OCI-LY7 (cell line): ENCODE results near the gene NCKAP5. TPM values are rescaled to one million over a fixed set of nuclear protein-coding genes. Genes with fewer than 3 reads are reported as not detected.

Experiments used
- BruUV-seq: library from RNA; stranded (reverse); fragments of 400-500 nt; replicated peaks from 2 replicates; lab custom pipeline; 2021; lab: Mats Ljungman, UMichigan
- CTCF ChIA-PET: fragments of 300-600 bp; sonication (Branson Sonifier 250); formaldehyde crosslinking; loops from one replicate; lab custom pipeline; 2022; ENCODE audit warnings: antibody characterized with exemption; ENCODE audit not compliant: unreplicated experiment; lab: Charles Lee
- POLR2A ChIA-PET: fragments of 300-600 bp; sonication (Branson Sonifier 250); formaldehyde crosslinking; loops from one replicate; lab custom pipeline; 2022; ENCODE audit warnings: antibody characterized with exemption; lab: Charles Lee
- DNase-seq: peaks from one replicate; pipeline ENCODE4 v3.0.0-alpha.2; 2015; ENCODE audit warnings: low spot score
- H2AFZ ChIP-seq: fragments of 200-600 bp; sonication (generic), shearing (Covaris generic); 2 replicates; pipeline ENCODE4 v1.6.1; 2014; ENCODE audit warnings: mild to moderate bottlenecking, antibody characterized with exemption, low read length, moderate library complexity
- H3K27ac ChIP-seq: fragments of 200-600 bp; sonication (generic); 2 replicates; pipeline ENCODE4 v1.5.1; 2014; ENCODE audit warnings: mixed run types, low read depth, mild to moderate bottlenecking, moderate library complexity, low read length, inconsistent platforms; ENCODE audit not compliant: poor library complexity, severe bottlenecking
- H3K36me3 ChIP-seq: fragments of 200-600 bp; sonication (generic); 2 replicates; pipeline ENCODE4 v1.6.1; 2014; ENCODE audit warnings: mild to moderate bottlenecking, antibody characterized with exemption, low read length, moderate library complexity, mixed read lengths; ENCODE audit not compliant: insufficient read depth
- H3K4me1 ChIP-seq: fragments of 200-600 bp; sonication (generic); 2 replicates; pipeline ENCODE4 v1.5.1; 2014; ENCODE audit warnings: mild to moderate bottlenecking, low read length; ENCODE audit not compliant: insufficient read depth, poor library complexity, severe bottlenecking
- H3K4me2 ChIP-seq: fragments of 200-600 bp; sonication (generic); 2 replicates; pipeline ENCODE4 v1.6.1; 2014; ENCODE audit warnings: mild to moderate bottlenecking, low read length
- H3K4me3 ChIP-seq: fragments of 200-600 bp; sonication (generic); 2 replicates; pipeline ENCODE4 v1.5.1; 2014; ENCODE audit warnings: mild to moderate bottlenecking, low read depth, low read length; ENCODE audit not compliant: poor library complexity, severe bottlenecking
- H3K79me2 ChIP-seq: fragments of 200-600 bp; sonication (generic); 2 replicates; pipeline ENCODE4 v1.6.1; 2016; ENCODE audit warnings: low read depth, mild to moderate bottlenecking, low read length, moderate library complexity, mixed read lengths; ENCODE audit not compliant: insufficient read depth
- H3K9me2 ChIP-seq: fragments of 200-600 bp; sonication (generic); 2 replicates; pipeline ENCODE4 v1.6.1; 2016; ENCODE audit warnings: mild to moderate bottlenecking, low read length, mixed read lengths; ENCODE audit not compliant: insufficient read depth
- H3K9me3 ChIP-seq: fragments of 200-600 bp; sonication (generic); 2 replicates; pipeline ENCODE4 v1.6.1; 2014; ENCODE audit warnings: mild to moderate bottlenecking, mixed run types, low read length, mixed read lengths
- H4K20me1 ChIP-seq: fragments of 200-600 bp; sonication (generic); 2 replicates; pipeline ENCODE4 v1.6.1; 2014; ENCODE audit warnings: mild to moderate bottlenecking, antibody characterized with exemption, low read length, moderate library complexity, mixed read lengths; ENCODE audit not compliant: insufficient read depth
- CTCF ChIP-seq: fragments of 200-600 bp; sonication (generic); conservative IDR thresholded peaks from 2 replicates; pipeline ENCODE4 v1.5.1; 2014; ENCODE audit warnings: mild to moderate bottlenecking, antibody characterized with exemption, low read length, moderate library complexity, mixed read lengths
- EZH2phosphoT487 ChIP-seq: fragments of 200-600 bp; sonication (generic); IDR thresholded peaks from 2 replicates; pipeline ENCODE4 v1.6.1; 2018; ENCODE audit warnings: low read depth, borderline replicate concordance, mild to moderate bottlenecking, mixed run types, antibody characterized with exemption, low read length, moderate library complexity, mixed read lengths
- intact Hi-C: fragments of 100-400 bp; cut with micrococcal nuclease; formaldehyde crosslinking; loops from one replicate; pipeline ENCODE4 v1.10.0; 2022; ENCODE audit not compliant: unreplicated experiment
- total RNA-seq, 2 experiments: library from RNA; depleted of rRNA in 1 of 2; stranded (reverse); fragments of >200 nt in 1 of 2; shearing (Covaris generic) in 1 of 2; gene quantifications; 2 replicates each; pipeline ENCODE4 v1.2.3, GENCODE V29; 2014 to 2022

The NCKAP5 gene
- total RNA-seq, 2 experiments from 2014 or later: not detected

GRCh38 chr2:132761437-132761836 lies 806.8 kb downstream of the NCKAP5 start:
- BruUV-seq: no TSS peak
- no peak for DNase-seq
- POLR2A ChIA-PET: interaction anchor here (1.1 kb wide), 1 partner anchor 10 kb away, joined by 4 read pairs; no protein-coding TSS in a partner anchor

GRCh38 chr2:132760971-132761370 lies 807.3 kb downstream of the NCKAP5 start:
- POLR2A ChIA-PET: no interaction called here
- no peaks in the 10 kb centered on the region for H3K79me2 ChIP-seq
- intact Hi-C loops: no loop called here

More at GRCh38 chr2:132761437-132761836, 806.8 kb downstream of the NCKAP5 start:
- Histone ChIP-seq H3K27ac (no peak overlapping the region), H3K4me1 (no peaks in the 10 kb centered on the region), H3K9me3 (no peaks in the 10 kb centered on the region), H4K20me1 (no peaks in the 10 kb centered on the region), H3K79me2 (no peaks in the 10 kb centered on the region), H3K36me3 (no peaks in the 10 kb centered on the region), H3K9me2 (no peaks in the 10 kb centered on the region), H3K4me3 (no peak overlapping the region), H3K4me2 (no peak overlapping the region), H2AFZ (no peak overlapping the region)
- TF ChIP-seq CTCF (no peak), EZH2phosphoT487 (no peak)
- intact Hi-C loops: no loop called here
- CTCF ChIA-PET: interaction anchor here (1.0 kb wide), 1 partner anchor 210 kb away, joined by 3 read pairs; no protein-coding TSS in a partner anchor

More at GRCh38 chr2:132760971-132761370, 807.3 kb downstream of the NCKAP5 start:
- TF ChIP-seq EZH2phosphoT487: no peak
- no peak for TF ChIP-seq CTCF
- DNase-seq: no peak
- no peaks in the 10 kb centered on the region for H3K9me2 ChIP-seq
- H3K4me1 ChIP-seq: no peaks in the 10 kb centered on the region
- H4K20me1 ChIP-seq: no peaks in the 10 kb centered on the region
- H3K4me3 ChIP-seq: no peak overlapping the region
- no peak overlapping the region for H2AFZ ChIP-seq
- H3K9me3 ChIP-seq: no peaks in the 10 kb centered on the region
- CTCF ChIA-PET: no interaction called here
- no peak overlapping the region for H3K27ac ChIP-seq
- no peak overlapping the region for H3K4me2 ChIP-seq
- H3K36me3 ChIP-seq: no peaks in the 10 kb centered on the region
- no TSS peak for BruUV-seq
